Sigmoid colon (tissue), 7 donors: ENCODE data around the gene PGAP2. TPM values are rescaled to one million over a fixed set of nuclear protein-coding genes. Genes with fewer than 3 reads are reported as not detected.

Experiments
- DNase-seq: peaks from one replicate; pipeline ENCODE4 v3.0.0-alpha.2; 2019
- H3K27ac ChIP-seq, 4 donors: fragments of 200-600 bp; sonication (generic); one replicate each; pipeline ENCODE4 v1.5.1; 2016 to 2019; ENCODE audit warnings: mild to moderate bottlenecking in 1 of 4
- H3K27me3 ChIP-seq, 3 donors: fragments of 200-600 bp; sonication (generic); one replicate each; pipeline ENCODE4 v1.5.1; 2019; ENCODE audit warnings: mild to moderate bottlenecking in 1 of 3
- H3K36me3 ChIP-seq, 4 donors: fragments of 200-600 bp; sonication (generic); one replicate each; pipeline ENCODE4 v1.5.1; 2016 to 2019
- H3K4me1 ChIP-seq, 4 donors: fragments of 200-600 bp; sonication (generic); one replicate each; pipeline ENCODE4 v1.5.1; 2017 to 2019
- H3K4me3 ChIP-seq, 4 donors: fragments of 200-600 bp; sonication (generic); one replicate each; pipeline ENCODE4 v1.5.1; 2017 to 2019; ENCODE audit warnings: mild to moderate bottlenecking in 2 of 4, moderate library complexity in 1 of 4
- H3K9me3 ChIP-seq, 4 donors: fragments of 200-600 bp in 3 of 4; sonication (generic) in 3 of 4; one replicate each; pipeline versions ENCODE4 v1.5.1 to v1.6.1; 2013 to 2019
- EP300 ChIP-seq, 4 donors: sonication (generic); formaldehyde crosslinking; IDR thresholded peaks; one replicate each; pipeline ENCODE4 v1.6.1; 2017; ENCODE audit warnings: antibody characterized with exemption in 4 of 4
- POLR2A ChIP-seq, 2 donors: fragments of 450-650 bp; IDR thresholded peaks; one replicate each; pipeline ENCODE4 v1.6.1; 2016; ENCODE audit warnings: antibody characterized with exemption in 2 of 2, mild to moderate bottlenecking in 2 of 2, moderate library complexity in 2 of 2
- POLR2AphosphoS5 ChIP-seq, 4 donors: sonication (generic); formaldehyde crosslinking; IDR thresholded peaks; one replicate each; pipeline ENCODE4 v1.6.1; 2017; ENCODE audit warnings: antibody characterized with exemption in 4 of 4
- WGBS, 2 donors: extraction: QIAGEN DNeasy Blood & Tissue Kit; methylation state at CpG; one replicate each; pipeline ENCODE4 v1.1.7; 2013; 5-methylcytosine and 5-hydroxymethylcytosine counted together
- intact Hi-C: fragments of 100-400 bp; cut with DNase I; formaldehyde crosslinking; loops from one replicate; pipeline ENCODE4 v1.15.1; 2023
- polyA plus RNA-seq, 3 donors: library from polyadenylated mRNA; stranded (reverse); fragments of 200-250 nt; gene quantifications; one replicate each; pipeline ENCODE4 v1.2.3, GENCODE V29; 2013
- total RNA-seq, 4 donors: library from RNA; depleted of rRNA; stranded (reverse); fragments of >200 nt; gene quantifications; one replicate each; pipeline ENCODE4 v1.1.0, GENCODE V29; 2016
- TF ChIP-seq, protein P1 (sequence below), 4 experiments: fragments of 450-650 bp in 3 of 4; fragments of 200-600 bp in 1 of 4; IDR thresholded peaks; one replicate each; pipeline ENCODE4 v1.5.1; 2016 to 2019; ENCODE audit warnings: antibody characterized with exemption in 4 of 4, mild to moderate bottlenecking in 3 of 4, moderate library complexity in 2 of 4
- donor health status: healthy with polysubstance abuse.
- donor health status: Bipolar disorder and iron deficiency.
- donor health status: healthy.

PGAP2 gene
- total and polyA plus RNA-seq, 7 donors: 3.7 to 19.4 (median 6.9) TPM

DNA sequence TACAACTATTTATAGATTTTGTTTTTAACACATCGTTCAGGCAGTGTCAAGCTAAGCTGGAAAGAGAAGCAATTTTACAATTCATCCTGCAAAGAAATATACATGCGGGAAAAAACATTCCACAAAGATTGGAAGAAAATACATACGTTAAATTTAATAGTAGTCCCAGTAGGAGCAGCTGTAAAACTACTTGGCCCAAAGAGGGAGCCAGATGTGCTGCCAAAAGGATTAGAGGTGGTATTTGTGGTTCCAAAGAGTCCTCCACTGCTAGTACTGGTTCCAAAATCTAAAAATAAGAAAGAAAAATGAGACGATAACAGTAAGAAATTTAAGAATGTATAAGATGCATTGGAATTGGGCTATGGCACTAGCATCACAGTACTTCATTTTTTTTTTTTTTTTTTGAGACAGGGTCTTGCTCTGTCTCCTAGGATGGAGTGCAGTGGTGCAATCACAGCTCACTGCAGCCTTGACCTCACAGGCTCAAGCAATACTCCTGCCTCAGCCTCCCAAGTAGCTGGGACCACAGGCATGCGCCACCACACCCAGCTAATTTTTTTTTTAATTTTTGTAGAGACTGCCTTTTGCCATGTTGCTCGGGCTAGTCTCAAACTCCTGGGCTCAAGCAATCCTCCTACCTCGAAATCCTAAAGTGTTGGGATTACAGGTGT, 32.5 kb upstream of the PGAP2 start:
- intact Hi-C loops: no loop called here
- peaks cover 8 to 97% (median 62%) of the 10 kb centered on the region in 4 donors for H3K36me3 ChIP-seq

DNA sequence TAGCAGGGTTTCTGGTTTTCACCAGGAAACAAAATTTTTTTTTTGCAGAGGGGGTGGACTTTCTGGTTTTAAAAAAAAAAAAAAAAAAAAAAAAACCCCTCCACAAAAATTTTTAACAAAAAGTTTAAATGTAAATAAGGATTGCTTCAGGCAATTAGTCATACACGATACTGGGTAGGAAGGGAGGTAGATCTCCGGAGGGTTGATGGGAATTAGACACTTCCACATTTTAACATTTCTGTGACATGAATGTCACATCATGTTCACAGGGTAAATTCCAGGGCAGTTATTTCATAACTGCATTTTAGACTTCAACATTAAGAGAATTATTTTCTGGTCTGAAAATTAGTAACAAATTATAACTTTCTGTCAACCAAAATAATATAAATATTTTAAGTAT, 26.9 kb upstream of the PGAP2 start:
- peak overlapping the region in 2 of 4 donors; percentile 7 to 15 for H3K27ac ChIP-seq
- intact Hi-C loops: no loop called here
- no peak overlapping the region for H3K4me3 ChIP-seq
- H3K27me3 ChIP-seq: no peaks in the 10 kb centered on the region
- TF ChIP-seq EP300 (IDR thresholded peaks at IDR 0.05) (no peak), POLR2A (IDR thresholded peaks at IDR 0.05) (no peak), POLR2AphosphoS5 (IDR thresholded peaks at IDR 0.05) (no peak)
- TF ChIP-seq, protein P1, sequence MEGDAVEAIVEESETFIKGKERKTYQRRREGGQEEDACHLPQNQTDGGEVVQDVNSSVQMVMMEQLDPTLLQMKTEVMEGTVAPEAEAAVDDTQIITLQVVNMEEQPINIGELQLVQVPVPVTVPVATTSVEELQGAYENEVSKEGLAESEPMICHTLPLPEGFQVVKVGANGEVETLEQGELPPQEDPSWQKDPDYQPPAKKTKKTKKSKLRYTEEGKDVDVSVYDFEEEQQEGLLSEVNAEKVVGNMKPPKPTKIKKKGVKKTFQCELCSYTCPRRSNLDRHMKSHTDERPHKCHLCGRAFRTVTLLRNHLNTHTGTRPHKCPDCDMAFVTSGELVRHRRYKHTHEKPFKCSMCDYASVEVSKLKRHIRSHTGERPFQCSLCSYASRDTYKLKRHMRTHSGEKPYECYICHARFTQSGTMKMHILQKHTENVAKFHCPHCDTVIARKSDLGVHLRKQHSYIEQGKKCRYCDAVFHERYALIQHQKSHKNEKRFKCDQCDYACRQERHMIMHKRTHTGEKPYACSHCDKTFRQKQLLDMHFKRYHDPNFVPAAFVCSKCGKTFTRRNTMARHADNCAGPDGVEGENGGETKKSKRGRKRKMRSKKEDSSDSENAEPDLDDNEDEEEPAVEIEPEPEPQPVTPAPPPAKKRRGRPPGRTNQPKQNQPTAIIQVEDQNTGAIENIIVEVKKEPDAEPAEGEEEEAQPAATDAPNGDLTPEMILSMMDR (IDR thresholded peaks at IDR 0.05): no peak
- H3K36me3 ChIP-seq: peaks cover 5 to 44% (median 25%) of the 10 kb centered on the region in 4 donors
- H3K4me1 ChIP-seq: peaks cover 0 to 31% (median 15%) of the 10 kb centered on the region in 4 donors
- 47 to 76% methylated on average over 2 of the region's 2 CpGs for WGBS, 2 donors
- no peaks in the 10 kb centered on the region for H3K9me3 ChIP-seq
- DNase-seq: no peak

More for the DNA sequence above, 32.5 kb upstream of the PGAP2 start:
- WGBS, 2 donors: 74 to 91% methylated on average over 7 of the region's 7 CpGs
- Histone ChIP-seq H3K4me3 (no peak overlapping the region), H3K4me1 (no peaks in the 10 kb centered on the region), H3K27me3 (no peaks in the 10 kb centered on the region), H3K9me3 (no peaks in the 10 kb centered on the region), H3K27ac (no peak overlapping the region)
- TF ChIP-seq EP300 (IDR thresholded peaks at IDR 0.05): no peak
- TF ChIP-seq POLR2AphosphoS5 (IDR thresholded peaks at IDR 0.05): no peak
- TF ChIP-seq, protein P1 (IDR thresholded peaks at IDR 0.05): no peak
- no peak for TF ChIP-seq POLR2A (IDR thresholded peaks at IDR 0.05)
- DNase-seq: no peak

DNA sequence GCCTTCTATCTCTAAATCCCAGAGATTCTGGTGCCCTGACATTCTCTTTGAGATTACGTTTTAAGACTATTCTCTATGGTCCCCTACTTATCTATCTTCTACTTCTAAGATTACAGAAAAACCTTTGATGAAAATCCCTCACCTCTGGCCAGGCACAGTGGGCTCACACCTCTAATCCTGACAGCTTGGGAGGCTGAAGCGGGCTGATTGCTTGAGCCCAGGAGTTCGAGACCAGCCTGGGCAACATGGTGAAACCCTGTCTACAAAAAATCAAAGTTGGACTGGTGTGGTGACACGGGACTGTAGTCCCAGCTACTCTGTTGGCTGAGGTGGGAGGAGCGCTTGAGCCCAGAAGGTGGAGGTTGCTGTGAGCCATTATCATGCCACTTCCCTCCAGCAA, 25.4 kb upstream of the PGAP2 start:
- Histone ChIP-seq H3K27me3 (no peaks in the 10 kb centered on the region), H3K4me1 (peaks cover 0 to 46% (median 24%) of the 10 kb centered on the region in 4 donors), H3K4me3 (no peak overlapping the region), H3K27ac (no peak overlapping the region), H3K9me3 (no peaks in the 10 kb centered on the region), H3K36me3 (peaks cover 5 to 29% (median 17%) of the 10 kb centered on the region in 4 donors)
- no peak for TF ChIP-seq POLR2AphosphoS5 (IDR thresholded peaks at IDR 0.05)
- TF ChIP-seq EP300 (IDR thresholded peaks at IDR 0.05): no peak
- TF ChIP-seq, protein P1 (IDR thresholded peaks at IDR 0.05): no peak
- no peak for TF ChIP-seq POLR2A (IDR thresholded peaks at IDR 0.05)
- DNase-seq: no peak
- 87 to 93% methylated on average over 5 of the region's 5 CpGs for WGBS, 2 donors
- intact Hi-C loops: no loop called here

DNA sequence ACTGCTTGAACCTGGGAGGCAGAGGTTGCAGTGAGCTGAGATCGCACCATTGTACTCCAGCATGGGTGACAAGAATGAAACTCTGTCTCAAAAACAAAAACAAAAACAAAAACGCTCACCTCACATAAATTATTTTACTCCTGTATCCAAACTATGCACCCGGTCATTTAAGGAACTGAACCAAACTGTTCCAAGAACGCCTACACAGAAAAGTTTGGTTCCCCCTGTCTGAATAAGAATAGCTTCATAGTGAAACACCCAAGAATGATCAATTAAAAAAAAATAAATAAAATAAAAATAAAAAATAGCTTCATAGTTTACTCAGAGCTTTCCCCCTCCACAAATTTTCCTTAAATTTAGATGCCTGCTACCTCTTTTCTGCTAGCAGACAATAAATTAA, 24.7 kb upstream of the PGAP2 start:
- Histone ChIP-seq H3K4me3 (no peak overlapping the region), H3K36me3 (peaks cover 3 to 23% (median 11%) of the 10 kb centered on the region in 4 donors), H3K27me3 (no peaks in the 10 kb centered on the region), H3K27ac (no peak overlapping the region), H3K9me3 (no peaks in the 10 kb centered on the region), H3K4me1 (peaks cover 0 to 51% (median 24%) of the 10 kb centered on the region in 4 donors)
- no peak for DNase-seq
- WGBS, 2 donors: 83 to 91% methylated on average over 4 of the region's 4 CpGs
- TF ChIP-seq POLR2A (IDR thresholded peaks at IDR 0.05): no peak
- no peak for TF ChIP-seq EP300 (IDR thresholded peaks at IDR 0.05)
- TF ChIP-seq, protein P1 (IDR thresholded peaks at IDR 0.05): no peak
- no peak for TF ChIP-seq POLR2AphosphoS5 (IDR thresholded peaks at IDR 0.05)
- intact Hi-C loops: no loop called here
